ENCODE measurements around the gene RABGAP1L.

RABGAP1L gene

DNA sequence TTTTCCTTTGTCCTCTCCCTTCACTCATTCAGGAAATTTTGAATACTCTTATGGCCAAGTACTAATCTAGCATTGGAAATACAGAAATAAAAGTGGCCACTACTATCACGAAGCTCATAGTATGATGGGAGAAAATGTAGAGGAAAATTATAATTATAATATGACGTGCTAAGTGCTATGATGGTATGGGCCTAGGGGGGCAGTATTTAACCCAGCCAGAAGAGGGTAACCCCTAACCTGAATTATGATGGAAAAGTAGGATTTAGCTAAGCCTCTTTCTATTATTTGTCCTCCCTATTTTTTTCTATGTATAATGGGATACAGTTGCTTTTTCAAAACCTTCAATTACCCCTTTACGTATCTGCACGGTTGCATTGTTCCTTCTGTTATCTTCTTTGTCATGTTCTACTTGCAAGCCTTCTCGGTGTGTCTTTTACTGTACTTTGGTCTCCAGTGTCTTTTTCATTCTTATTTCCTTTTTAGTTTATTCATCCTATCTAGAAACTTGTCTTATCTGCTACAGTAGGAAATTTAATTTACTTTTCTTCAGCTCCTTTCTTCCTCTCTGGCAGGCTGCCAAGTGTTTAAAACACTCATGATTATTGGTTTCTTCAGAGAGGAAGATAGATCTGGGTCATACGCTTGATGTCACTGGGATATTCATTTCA lies 199.6 kb downstream of the RABGAP1L start:
- no peaks in the 10 kb centered on the region for H3K4me1 ChIP-seq (ENCODE audit: low read length)
- no peak overlapping the region for H3K4me3 ChIP-seq (ENCODE audit: low read length)
- no peaks in the 10 kb centered on the region for H3K36me3 ChIP-seq (replicated peaks; ENCODE audit: low read depth, low read length)
- no peak overlapping the region for H3K9ac ChIP-seq (ENCODE audit: low read length)
- no peak overlapping the region for H3K4me2 ChIP-seq (ENCODE audit: low read length)
- H3K27me3 ChIP-seq (ENCODE audit: low read depth, low read length) = no peaks in the 10 kb centered on the region
- no peak overlapping the region for H3K27ac ChIP-seq (ENCODE audit: low read length)
- H2AFZ ChIP-seq (ENCODE audit: low read depth, low read length) = no peak overlapping the region
- H3K79me2 ChIP-seq (ENCODE audit: low read length) = no peaks in the 10 kb centered on the region
- H3K9me3 ChIP-seq (ENCODE audit: insufficient read depth, low read length) = no peaks in the 10 kb centered on the region
- TF ChIP-seq EZH2phosphoT487 (IDR thresholded peaks at IDR 0.05; ENCODE audit: low read depth) = no peak
- TF ChIP-seq, protein P1, sequence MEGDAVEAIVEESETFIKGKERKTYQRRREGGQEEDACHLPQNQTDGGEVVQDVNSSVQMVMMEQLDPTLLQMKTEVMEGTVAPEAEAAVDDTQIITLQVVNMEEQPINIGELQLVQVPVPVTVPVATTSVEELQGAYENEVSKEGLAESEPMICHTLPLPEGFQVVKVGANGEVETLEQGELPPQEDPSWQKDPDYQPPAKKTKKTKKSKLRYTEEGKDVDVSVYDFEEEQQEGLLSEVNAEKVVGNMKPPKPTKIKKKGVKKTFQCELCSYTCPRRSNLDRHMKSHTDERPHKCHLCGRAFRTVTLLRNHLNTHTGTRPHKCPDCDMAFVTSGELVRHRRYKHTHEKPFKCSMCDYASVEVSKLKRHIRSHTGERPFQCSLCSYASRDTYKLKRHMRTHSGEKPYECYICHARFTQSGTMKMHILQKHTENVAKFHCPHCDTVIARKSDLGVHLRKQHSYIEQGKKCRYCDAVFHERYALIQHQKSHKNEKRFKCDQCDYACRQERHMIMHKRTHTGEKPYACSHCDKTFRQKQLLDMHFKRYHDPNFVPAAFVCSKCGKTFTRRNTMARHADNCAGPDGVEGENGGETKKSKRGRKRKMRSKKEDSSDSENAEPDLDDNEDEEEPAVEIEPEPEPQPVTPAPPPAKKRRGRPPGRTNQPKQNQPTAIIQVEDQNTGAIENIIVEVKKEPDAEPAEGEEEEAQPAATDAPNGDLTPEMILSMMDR (IDR thresholded peaks at IDR 0.05; ENCODE audit: low read depth, low read length) = no peak
- no peaks in the 10 kb centered on the region; the same call in 1 of the 2 replicates for H4K20me1 ChIP-seq (ENCODE audit: insufficient read depth, low read length)

GRCh38 chr1:174359454-174359805 lies 200.1 kb downstream of the RABGAP1L start:
- no peaks in the 10 kb centered on the region for H3K27me3 ChIP-seq (ENCODE audit: low read depth, low read length)
- H3K4me2 ChIP-seq (ENCODE audit: low read length) = no peak overlapping the region
- H3K9me3 ChIP-seq (ENCODE audit: insufficient read depth, low read length) = no peaks in the 10 kb centered on the region
- TF ChIP-seq EZH2phosphoT487 (IDR thresholded peaks at IDR 0.05; ENCODE audit: low read depth) = no peak
- TF ChIP-seq, protein P1 (IDR thresholded peaks at IDR 0.05; ENCODE audit: low read depth, low read length) = no peak
- H2AFZ ChIP-seq (ENCODE audit: low read depth, low read length) = no peak overlapping the region
- H3K36me3 ChIP-seq (replicated peaks; ENCODE audit: low read depth, low read length) = no peaks in the 10 kb centered on the region
- no peak overlapping the region for H3K4me3 ChIP-seq (ENCODE audit: low read length)
- no peak overlapping the region for H3K9ac ChIP-seq (ENCODE audit: low read length)
- H4K20me1 ChIP-seq (ENCODE audit: insufficient read depth, low read length) = no peaks in the 10 kb centered on the region; the same call in 1 of the 2 replicates
- no peak overlapping the region for H3K27ac ChIP-seq (ENCODE audit: low read length)
- H3K4me1 ChIP-seq (ENCODE audit: low read length) = no peaks in the 10 kb centered on the region
- H3K79me2 ChIP-seq (ENCODE audit: low read length) = no peaks in the 10 kb centered on the region

DNA sequence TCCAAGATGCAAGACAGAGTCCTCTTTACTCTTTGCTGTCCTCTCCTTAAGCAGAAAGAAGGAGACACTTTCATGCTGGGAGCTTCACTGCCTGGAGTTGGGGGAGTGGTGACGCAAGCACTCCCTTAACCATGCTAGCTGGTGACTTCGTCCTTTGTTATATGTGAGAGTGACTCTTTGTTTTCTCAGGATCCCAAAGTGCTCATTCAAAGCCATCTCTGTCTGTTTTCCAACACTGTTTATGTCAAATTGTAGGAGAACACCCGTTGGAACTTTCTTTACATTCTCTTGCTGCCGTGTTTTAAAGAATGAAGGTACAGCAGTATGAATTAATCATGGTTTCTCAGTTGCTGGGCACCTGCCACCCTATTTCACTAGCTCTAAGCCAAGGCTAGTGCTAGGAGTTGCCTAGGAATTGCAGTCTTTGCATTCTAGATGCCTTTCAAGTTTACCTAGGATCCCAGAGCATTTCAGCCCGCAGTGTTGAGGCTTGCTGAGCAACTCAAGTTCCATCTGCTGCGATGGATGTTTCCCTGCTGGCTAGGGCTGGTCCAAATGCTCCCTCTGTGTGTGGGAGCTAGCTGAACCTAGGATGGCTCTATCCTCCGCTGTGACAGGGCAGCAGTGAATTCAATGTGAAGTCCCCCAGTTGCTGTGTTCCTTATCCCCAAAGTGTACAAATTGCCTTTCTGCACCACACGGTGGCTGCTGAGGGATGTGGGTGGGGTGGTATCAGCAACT lies 205.8 kb downstream of the RABGAP1L start:
- no peaks in the 10 kb centered on the region for H3K9me3 ChIP-seq (ENCODE audit: insufficient read depth, low read length)
- no peak overlapping the region for H3K9ac ChIP-seq (ENCODE audit: low read length)
- no peaks in the 10 kb centered on the region for H3K36me3 ChIP-seq (replicated peaks; ENCODE audit: low read depth, low read length)
- H3K27me3 ChIP-seq (ENCODE audit: low read depth, low read length) = no peaks in the 10 kb centered on the region
- H3K4me2 ChIP-seq (ENCODE audit: low read length) = no peak overlapping the region
- H3K4me1 ChIP-seq (ENCODE audit: low read length) = no peaks in the 10 kb centered on the region
- H3K79me2 ChIP-seq (ENCODE audit: low read length) = no peaks in the 10 kb centered on the region
- H2AFZ ChIP-seq (ENCODE audit: low read depth, low read length) = no peak overlapping the region
- H3K27ac ChIP-seq (ENCODE audit: low read length) = no peak overlapping the region
- TF ChIP-seq, protein P1 (IDR thresholded peaks at IDR 0.05; ENCODE audit: low read depth, low read length) = no peak
- no peak for TF ChIP-seq EZH2phosphoT487 (IDR thresholded peaks at IDR 0.05; ENCODE audit: low read depth)
- no peak overlapping the region for H3K4me3 ChIP-seq (ENCODE audit: low read length)
- peaks cover 5% of the 10 kb centered on the region; the same call in 1 of the 2 replicates for H4K20me1 ChIP-seq (ENCODE audit: insufficient read depth, low read length)

DNA sequence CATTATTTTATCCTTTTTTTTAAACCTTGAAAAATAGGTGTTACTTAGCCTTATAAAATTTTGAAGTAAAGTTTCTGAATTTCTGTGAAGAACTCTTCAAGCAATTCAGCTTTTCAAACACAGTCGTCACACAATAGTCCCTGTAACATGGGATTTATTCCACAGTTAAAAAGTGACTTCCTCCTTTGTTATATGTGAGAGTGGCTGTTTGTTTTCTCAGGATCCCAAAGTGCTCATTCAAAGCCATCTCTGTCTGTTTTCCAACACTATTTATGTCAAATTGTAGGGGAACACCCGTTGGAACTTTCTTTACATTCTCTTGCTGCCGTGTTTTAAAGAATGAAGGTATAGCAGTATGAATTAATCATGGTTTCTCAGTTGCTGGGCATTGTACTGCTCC lies 207.6 kb downstream of the RABGAP1L start:
- Histone ChIP-seq H3K27me3 (ENCODE audit: low read depth, low read length) (no peaks in the 10 kb centered on the region), H3K9ac (ENCODE audit: low read length) (no peak overlapping the region)
- no peak for TF ChIP-seq EZH2phosphoT487 (IDR thresholded peaks at IDR 0.05; ENCODE audit: low read depth)
- TF ChIP-seq, protein P1 (IDR thresholded peaks at IDR 0.05; ENCODE audit: low read depth, low read length) = no peak

More for the DNA sequence above, 207.6 kb downstream of the RABGAP1L start:
- no peaks in the 10 kb centered on the region for H3K4me1 ChIP-seq (ENCODE audit: low read length)
- H3K4me2 ChIP-seq (ENCODE audit: low read length) = no peak overlapping the region
- no peak overlapping the region for H3K27ac ChIP-seq (ENCODE audit: low read length)
- H3K36me3 ChIP-seq (replicated peaks; ENCODE audit: low read depth, low read length) = no peaks in the 10 kb centered on the region
- H3K9me3 ChIP-seq (ENCODE audit: insufficient read depth, low read length) = no peaks in the 10 kb centered on the region
- H3K79me2 ChIP-seq (ENCODE audit: low read length) = no peaks in the 10 kb centered on the region
- H3K4me3 ChIP-seq (ENCODE audit: low read length) = no peak overlapping the region
- peaks cover 5% of the 10 kb centered on the region; the same call in 1 of the 2 replicates for H4K20me1 ChIP-seq (ENCODE audit: insufficient read depth, low read length)
- H2AFZ ChIP-seq (ENCODE audit: low read depth, low read length) = no peak overlapping the region
